ENCODE measurements around the gene PHGDH.

GRCh38 chr1:119703666-119704450 lies 7.9 kb upstream of the PHGDH start:
- TF ChIP-seq CTCF (IDR thresholded peaks at IDR 0.05) (no peak), POLR2A (IDR thresholded peaks at IDR 0.05) (no peak), POLR2AphosphoS5 (IDR thresholded peaks at IDR 0.05) (no peak)
